Fibroblast of lung (primary cell): ENCODE data around the gene DPP6. TPM values are rescaled to one million over a fixed set of nuclear protein-coding genes. Genes with fewer than 3 reads are reported as not detected.

Source experiments
- DNase-seq, 2 donors: peaks; one replicate each; pipeline versions ENCODE4 v3.0.0 to v3.0.0-alpha.2; 2010; ENCODE audit warnings: low read depth in 2 of 2
- H2AFZ ChIP-seq: 2 replicates; pipeline ENCODE4 v1.5.1; 2012; ENCODE audit warnings: low read length, control low read depth, inconsistent platforms
- H3K27ac ChIP-seq: 2 replicates; pipeline ENCODE4 v1.5.1; 2011; ENCODE audit warnings: low read length, control low read depth; ENCODE audit not compliant: insufficient read depth
- H3K27me3 ChIP-seq: 2 replicates; pipeline ENCODE4 v1.5.1; 2011; ENCODE audit warnings: mild to moderate bottlenecking, low read length; ENCODE audit not compliant: control insufficient read depth, insufficient read depth
- H3K36me3 ChIP-seq: 2 replicates; pipeline ENCODE4 v1.5.1; 2011; ENCODE audit warnings: low read length; ENCODE audit not compliant: control insufficient read depth, insufficient read depth
- H3K4me1 ChIP-seq: 2 replicates; pipeline ENCODE4 v1.5.1; 2011; ENCODE audit warnings: low read length; ENCODE audit not compliant: control insufficient read depth, insufficient read depth; ENCODE audit errors: extremely low read depth
- H3K4me2 ChIP-seq: 2 replicates; pipeline ENCODE4 v1.5.1; 2011; ENCODE audit warnings: low read length, control low read depth; ENCODE audit not compliant: insufficient read depth; ENCODE audit errors: extremely low read depth
- H3K4me3 ChIP-seq, 4 experiments: fragments of 200-600 bp in 1 of 4; sonication (generic) in 1 of 4; replicated peaks in 1 of 4; 2 replicates each; pipeline ENCODE4 v1.5.1; 2011 to 2016; ENCODE audit warnings: low read length in 4 of 4, low read depth in 3 of 4, mild to moderate bottlenecking in 3 of 4, control low read depth in 2 of 4, inconsistent platforms in 1 of 4, mixed read lengths in 1 of 4; ENCODE audit not compliant: insufficient read depth in 1 of 4; ENCODE audit errors: control extremely low read depth in 1 of 4
- H3K79me2 ChIP-seq: 2 replicates; pipeline ENCODE4 v1.5.1; 2012; ENCODE audit warnings: mild to moderate bottlenecking, low read length, inconsistent platforms; ENCODE audit not compliant: control insufficient read depth, insufficient read depth
- H3K9ac ChIP-seq: 2 replicates; pipeline ENCODE4 v1.5.1; 2011; ENCODE audit warnings: mild to moderate bottlenecking, low read length, control low read depth; ENCODE audit not compliant: insufficient read depth
- H3K9me3 ChIP-seq: 2 replicates; pipeline ENCODE4 v1.5.1; 2012; ENCODE audit warnings: low read depth, low read length; ENCODE audit not compliant: control insufficient read depth, insufficient read depth
- H4K20me1 ChIP-seq: 2 replicates; pipeline ENCODE4 v1.5.1; 2011; ENCODE audit warnings: low read length; ENCODE audit not compliant: control insufficient read depth, insufficient read depth; ENCODE audit errors: extremely low read depth
- CTCF ChIP-seq, 2 donors: IDR thresholded peaks in 1 of 2; conservative IDR thresholded peaks in 1 of 2; 1 replicate in 1 of 2; 2 replicates in 1 of 2; pipeline ENCODE4 v1.5.1; 2011 to 2012; ENCODE audit warnings: low read length in 2 of 2, control low read depth in 1 of 2, inconsistent platforms in 1 of 2, low read depth in 1 of 2, mild to moderate bottlenecking in 1 of 2
- EZH2 ChIP-seq: IDR thresholded peaks from 2 replicates; pipeline ENCODE4 v1.5.1; 2012; ENCODE audit warnings: low read length, control low read depth, mild to moderate bottlenecking; ENCODE audit errors: missing control alignments
- polyA plus RNA-seq, 2 donors: library from polyadenylated mRNA; depleted of rRNA in 1 of 2; stranded (reverse) in 1 of 2; unstranded in 1 of 2; fragments of >200 nt; gene quantifications; 2 replicates each; pipeline ENCODE4 v1.2.1, GENCODE V29; 2011 to 2012; ENCODE audit warnings: missing spikeins in 1 of 2
- total RNA-seq: library from RNA; depleted of rRNA; stranded (reverse); fragments of >200 nt; gene quantifications from 2 replicates; pipeline ENCODE4 v1.2.1, GENCODE V29; 2014

Gene DPP6
- total and polyA plus RNA-seq, 2 donors (not counting 1 experiment from before 2014, with no cell fraction given) = not detected

DNA sequence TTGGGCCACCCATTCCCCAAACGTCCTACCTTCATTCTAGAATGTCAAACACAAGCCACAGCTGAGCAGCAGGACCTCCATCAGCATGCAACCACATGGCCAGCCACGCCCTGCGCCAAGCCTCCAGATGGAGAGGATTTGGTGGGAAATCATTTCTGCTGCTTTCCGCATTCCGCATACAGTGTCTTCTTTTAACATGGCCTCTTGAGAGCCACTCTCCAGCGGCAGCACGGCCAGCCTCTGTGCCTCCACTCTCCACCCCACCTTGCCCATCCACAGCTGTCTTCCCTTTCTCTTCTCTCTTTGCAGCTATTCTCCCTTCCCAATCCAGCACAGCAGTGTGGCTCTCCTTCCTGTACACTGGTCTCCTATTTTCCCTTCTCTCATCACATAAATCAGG is 561.6 kb downstream of the DPP6 start:
- H4K20me1 ChIP-seq = no peaks in the 10 kb centered on the region
- H3K27me3 ChIP-seq = no peaks in the 10 kb centered on the region
- H3K4me3 ChIP-seq = no peak overlapping the region
- H3K36me3 ChIP-seq = no peaks in the 10 kb centered on the region
- no peaks in the 10 kb centered on the region for H3K9me3 ChIP-seq
- H3K9ac ChIP-seq = no peak overlapping the region
- no peak overlapping the region for H3K27ac ChIP-seq
- H2AFZ ChIP-seq = no peak overlapping the region
- no peaks in the 10 kb centered on the region for H3K4me1 ChIP-seq
- TF ChIP-seq EZH2 (no peak), CTCF (conservative IDR thresholded peaks at IDR 0.05 in 1 of 2, IDR thresholded peaks at IDR 0.05 in 1 of 2; ENCODE audit: low read depth in 1 of 2, low read length in 2 of 2) (no peak)
- H3K4me2 ChIP-seq = no peak overlapping the region
- no peaks in the 10 kb centered on the region for H3K79me2 ChIP-seq
- DNase-seq = no peak

GRCh38 chr7:154620141-154620755 is 568.0 kb downstream of the DPP6 start:
- H3K4me2 ChIP-seq = no peak overlapping the region
- H3K9me3 ChIP-seq = no peaks in the 10 kb centered on the region
- H3K4me3 ChIP-seq = no peak overlapping the region
- no peaks in the 10 kb centered on the region for H3K27me3 ChIP-seq
- no peak overlapping the region for H2AFZ ChIP-seq
- no peaks in the 10 kb centered on the region for H3K36me3 ChIP-seq
- no peak for TF ChIP-seq CTCF (conservative IDR thresholded peaks at IDR 0.05 in 1 of 2, IDR thresholded peaks at IDR 0.05 in 1 of 2; ENCODE audit: low read depth in 1 of 2, low read length in 2 of 2)
- no peak for TF ChIP-seq EZH2
- H3K4me1 ChIP-seq = no peaks in the 10 kb centered on the region
- no peaks in the 10 kb centered on the region for H4K20me1 ChIP-seq
- DNase-seq = no peak
- no peak overlapping the region for H3K27ac ChIP-seq
- no peaks in the 10 kb centered on the region for H3K79me2 ChIP-seq
- H3K9ac ChIP-seq = no peak overlapping the region

DNA sequence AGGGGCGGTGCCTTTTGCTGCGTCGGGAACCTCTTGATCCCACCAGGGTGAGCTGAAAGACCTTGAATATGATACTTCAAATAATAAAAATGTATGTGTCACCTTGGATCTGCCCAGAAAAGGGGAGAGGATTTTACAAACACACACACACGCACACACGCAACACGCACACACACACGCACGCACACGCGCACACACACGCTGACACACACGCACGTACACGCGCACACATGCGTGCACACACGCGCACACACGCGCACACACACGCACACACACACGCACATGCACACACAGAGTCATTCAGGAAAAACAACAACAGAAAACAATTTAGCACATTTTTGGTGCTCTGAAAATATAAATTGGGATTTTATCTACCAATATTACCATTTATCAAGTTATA is 571.2 kb downstream of the DPP6 start:
- no peak overlapping the region for H2AFZ ChIP-seq
- TF ChIP-seq EZH2 (no peak), CTCF (conservative IDR thresholded peaks at IDR 0.05 in 1 of 2, IDR thresholded peaks at IDR 0.05 in 1 of 2; ENCODE audit: low read depth in 1 of 2, low read length in 2 of 2) (no peak)
- H3K9me3 ChIP-seq = no peaks in the 10 kb centered on the region
- no peak overlapping the region for H3K27ac ChIP-seq
- H3K36me3 ChIP-seq = no peaks in the 10 kb centered on the region
- no peak overlapping the region for H3K4me2 ChIP-seq
- H4K20me1 ChIP-seq = no peaks in the 10 kb centered on the region
- H3K27me3 ChIP-seq = no peaks in the 10 kb centered on the region
- H3K9ac ChIP-seq = no peak overlapping the region
- no peak overlapping the region for H3K4me3 ChIP-seq
- DNase-seq = no peak
- no peaks in the 10 kb centered on the region for H3K79me2 ChIP-seq
- H3K4me1 ChIP-seq = no peaks in the 10 kb centered on the region
